Mucosa of rectum (tissue), 2 donors: ENCODE measurements around the gene TNFSF4.

Experiments
- H3K27ac ChIP-seq, 2 donors: one replicate each; pipeline ENCODE4 v1.7.0; 2013; ENCODE audit warnings: inconsistent platforms in 2 of 2, low read depth in 2 of 2, low read length in 2 of 2
- H3K27me3 ChIP-seq, 2 donors: one replicate each; pipeline ENCODE4 v1.7.0; 2013; ENCODE audit warnings: low read length in 2 of 2; ENCODE audit not compliant: control insufficient read depth in 2 of 2, insufficient read depth in 2 of 2
- H3K36me3 ChIP-seq, 2 donors: one replicate each; pipeline ENCODE4 v1.7.0; 2013; ENCODE audit warnings: low read length in 2 of 2; ENCODE audit not compliant: control insufficient read depth in 2 of 2, insufficient read depth in 2 of 2
- H3K4me1 ChIP-seq, 2 donors: one replicate each; pipeline ENCODE4 v1.7.0; 2013; ENCODE audit warnings: low read length in 2 of 2, mild to moderate bottlenecking in 1 of 2; ENCODE audit not compliant: control insufficient read depth in 2 of 2, insufficient read depth in 2 of 2
- H3K4me3 ChIP-seq, 2 donors: one replicate each; pipeline ENCODE4 v1.7.0; 2013; ENCODE audit warnings: low read length in 2 of 2
- H3K9ac ChIP-seq, 2 donors: one replicate each; pipeline ENCODE4 v1.7.0; 2013; ENCODE audit warnings: low read length in 2 of 2, low read depth in 1 of 2, mild to moderate bottlenecking in 1 of 2
- H3K9me3 ChIP-seq, 2 donors: one replicate each; pipeline ENCODE4 v1.7.0; 2013; ENCODE audit warnings: low read length in 2 of 2; ENCODE audit not compliant: control insufficient read depth in 2 of 2
- donor health status: healthy.
- donor health status: Normal muscosa, but diverticular disease.

TNFSF4 gene

DNA sequence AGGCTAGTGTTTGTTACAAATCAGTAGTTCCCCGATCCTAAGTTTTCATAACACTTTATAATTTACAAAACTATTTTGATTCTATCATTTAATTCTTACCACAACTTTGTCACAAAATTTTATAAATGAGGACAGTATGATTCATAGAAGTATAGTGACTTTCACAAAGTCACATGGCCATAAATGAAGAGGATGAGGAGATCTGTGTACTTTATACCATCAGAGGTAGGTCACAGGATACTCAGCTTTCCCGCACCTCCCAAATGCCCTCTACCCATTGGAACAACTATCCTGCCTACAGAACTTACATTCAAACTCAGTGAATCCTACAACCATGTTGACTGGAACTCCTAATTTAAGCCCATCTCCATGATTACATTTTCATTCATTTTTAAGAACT, 56.3 kb downstream of the TNFSF4 start:
- H3K27ac ChIP-seq: no peak overlapping the region
- no peaks in the 10 kb centered on the region for H3K27me3 ChIP-seq
- no peaks in the 10 kb centered on the region for H3K4me1 ChIP-seq
- H3K9ac ChIP-seq: no peak overlapping the region
- no peaks in the 10 kb centered on the region for H3K36me3 ChIP-seq
- no peak overlapping the region for H3K4me3 ChIP-seq
- no peaks in the 10 kb centered on the region for H3K9me3 ChIP-seq

DNA sequence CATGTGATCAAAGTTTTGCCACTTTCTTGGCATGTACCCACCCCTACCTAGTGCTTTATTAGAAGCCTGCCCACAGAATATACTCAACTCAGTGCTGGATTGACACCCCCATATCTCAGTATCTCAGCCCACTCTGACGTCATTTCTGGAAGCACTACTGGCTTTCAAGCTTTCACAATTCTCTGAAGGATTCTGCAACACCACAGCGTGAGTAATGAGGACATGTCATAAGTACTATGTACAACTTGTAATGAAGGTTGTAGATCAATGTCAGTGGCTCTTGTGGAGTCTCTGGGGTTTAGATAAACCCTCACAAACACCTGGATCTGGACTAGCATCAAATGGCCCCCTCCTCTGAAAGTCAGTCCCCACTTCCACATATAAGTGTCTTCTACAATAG, 57.2 kb downstream of the TNFSF4 start:
- H3K9ac ChIP-seq: no peak overlapping the region
- no peaks in the 10 kb centered on the region for H3K36me3 ChIP-seq
- no peaks in the 10 kb centered on the region for H3K9me3 ChIP-seq
- H3K27ac ChIP-seq: no peak overlapping the region
- H3K27me3 ChIP-seq: no peaks in the 10 kb centered on the region
- no peak overlapping the region for H3K4me3 ChIP-seq
- no peaks in the 10 kb centered on the region for H3K4me1 ChIP-seq

DNA sequence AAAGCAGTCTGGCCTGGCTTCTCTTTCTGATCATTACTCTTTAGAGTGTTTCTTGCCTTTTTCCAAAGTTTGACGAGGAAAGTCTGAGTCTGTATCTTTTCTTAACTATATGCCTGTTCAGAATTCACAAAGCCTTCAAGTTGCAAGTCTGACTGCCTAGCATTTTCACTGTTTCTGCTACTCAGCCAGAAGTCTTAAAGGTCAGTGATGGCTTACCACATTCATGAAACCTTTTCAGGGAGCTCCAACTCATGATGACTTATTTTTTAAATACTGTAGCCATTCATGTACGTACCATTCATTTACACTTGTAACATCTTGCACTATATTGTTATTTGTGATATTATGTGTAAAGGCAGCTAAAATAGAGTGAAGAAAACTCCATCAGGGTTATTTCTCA, 58.2 kb downstream of the TNFSF4 start:
- Histone ChIP-seq H3K27ac (no peak overlapping the region), H3K36me3 (no peaks in the 10 kb centered on the region), H3K9ac (no peak overlapping the region), H3K4me1 (no peaks in the 10 kb centered on the region), H3K27me3 (no peaks in the 10 kb centered on the region), H3K9me3 (no peaks in the 10 kb centered on the region), H3K4me3 (no peak overlapping the region)

DNA sequence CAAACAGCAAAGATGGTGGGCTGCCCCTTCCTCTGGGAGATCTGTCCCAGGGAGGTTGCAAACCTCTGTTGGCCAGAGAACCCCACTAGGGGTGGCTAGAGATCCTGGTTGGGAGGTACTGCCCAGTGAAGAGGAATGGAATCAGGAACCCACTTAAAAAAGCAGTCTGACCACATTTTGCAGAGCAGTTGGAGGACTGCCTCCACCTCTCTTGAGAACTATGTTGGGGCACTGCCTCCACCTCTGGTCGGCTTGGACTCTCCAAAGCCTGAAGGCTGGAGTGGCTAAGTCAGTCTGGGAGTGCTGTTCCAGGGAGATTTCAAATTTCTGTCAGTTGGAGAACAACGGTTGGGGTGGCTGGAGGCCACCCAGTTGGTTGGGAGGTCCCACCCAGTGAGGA, 58.6 kb downstream of the TNFSF4 start:
- Histone ChIP-seq H3K4me1 (no peaks in the 10 kb centered on the region), H3K9me3 (no peaks in the 10 kb centered on the region), H3K27ac (no peak overlapping the region), H3K27me3 (no peaks in the 10 kb centered on the region), H3K36me3 (no peaks in the 10 kb centered on the region), H3K4me3 (no peak overlapping the region), H3K9ac (no peak overlapping the region)

DNA sequence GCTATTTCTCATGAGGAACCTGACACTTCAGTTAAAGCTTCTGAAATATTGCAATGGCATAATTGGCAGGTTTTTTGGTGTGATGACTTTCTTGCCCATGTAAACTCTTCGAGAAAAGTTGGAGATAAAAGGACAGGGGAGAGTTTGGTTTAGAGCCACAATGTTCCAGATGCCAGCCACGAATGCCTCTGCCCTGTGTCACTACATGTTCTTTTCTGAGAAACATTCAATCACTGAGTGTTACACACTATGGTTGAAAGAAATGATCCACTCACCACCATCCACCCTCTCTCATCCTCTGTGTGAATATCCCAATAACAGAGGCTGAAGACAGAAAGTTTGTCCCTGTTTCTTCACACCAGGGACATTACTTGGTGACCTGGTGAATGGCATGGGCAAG, 66.4 kb downstream of the TNFSF4 start:
- H3K9ac ChIP-seq: no peak overlapping the region
- no peak overlapping the region for H3K4me3 ChIP-seq
- no peaks in the 10 kb centered on the region for H3K36me3 ChIP-seq
- no peaks in the 10 kb centered on the region for H3K4me1 ChIP-seq
- H3K27me3 ChIP-seq: no peaks in the 10 kb centered on the region
- H3K27ac ChIP-seq: no peak overlapping the region
- H3K9me3 ChIP-seq: no peaks in the 10 kb centered on the region

DNA sequence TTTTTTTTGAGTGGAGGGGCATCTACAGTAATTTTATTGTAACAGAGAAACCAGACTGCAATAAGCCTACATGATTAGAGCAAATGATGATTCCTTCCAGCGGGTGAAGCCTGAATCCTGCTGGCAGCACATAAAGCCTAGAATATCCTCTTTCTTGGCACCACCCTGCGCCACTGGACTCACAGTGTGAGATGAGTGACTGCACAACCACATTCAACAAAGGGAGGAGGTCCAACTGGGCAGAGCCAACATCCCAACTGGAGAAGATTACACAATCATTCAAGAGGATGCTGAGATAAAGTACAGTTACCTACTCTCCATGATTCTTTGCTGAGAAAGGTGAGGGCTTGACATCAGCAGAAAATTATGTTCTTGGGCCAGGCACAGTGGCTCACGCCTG, 67.4 kb downstream of the TNFSF4 start:
- Histone ChIP-seq H3K9me3 (no peaks in the 10 kb centered on the region), H3K27ac (no peak overlapping the region), H3K9ac (no peak overlapping the region)

DNA sequence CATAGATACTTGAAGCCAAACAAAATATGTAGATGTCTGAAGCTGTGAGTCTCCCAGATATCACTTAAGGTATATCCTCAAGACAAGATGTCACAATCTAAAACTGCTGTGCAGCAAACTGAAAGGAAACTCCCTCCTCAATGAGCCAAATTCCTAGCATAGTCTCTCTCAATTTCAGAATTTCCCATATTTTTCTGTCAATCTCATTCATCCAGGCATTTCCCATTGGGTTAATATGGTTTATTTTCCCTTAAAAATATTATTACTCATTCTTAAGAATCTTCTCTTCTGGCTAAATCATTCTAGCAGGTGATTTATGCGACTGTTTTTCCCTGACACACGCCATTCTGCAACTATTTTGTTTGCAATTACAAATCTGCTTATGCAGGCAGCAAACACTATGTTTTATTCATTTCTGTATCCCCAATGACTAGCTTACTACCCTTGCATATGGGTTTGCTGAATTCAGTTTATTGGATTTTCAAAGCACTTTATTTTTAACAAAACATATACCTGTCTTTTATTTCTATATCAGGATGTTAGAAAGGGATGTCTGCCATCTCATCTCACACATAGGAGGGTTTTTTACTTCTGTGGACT, 69.9 kb downstream of the TNFSF4 start:
- H3K27ac ChIP-seq: no peak overlapping the region
- no peaks in the 10 kb centered on the region for H3K27me3 ChIP-seq
- H3K9ac ChIP-seq: no peak overlapping the region
- no peaks in the 10 kb centered on the region for H3K9me3 ChIP-seq
- no peak overlapping the region for H3K4me3 ChIP-seq
- no peaks in the 10 kb centered on the region for H3K4me1 ChIP-seq
- no peaks in the 10 kb centered on the region for H3K36me3 ChIP-seq

More for the DNA sequence above, 67.4 kb downstream of the TNFSF4 start:
- H3K27me3 ChIP-seq: no peaks in the 10 kb centered on the region
- no peaks in the 10 kb centered on the region for H3K36me3 ChIP-seq
- H3K4me3 ChIP-seq: no peak overlapping the region
- H3K4me1 ChIP-seq: no peaks in the 10 kb centered on the region

DNA sequence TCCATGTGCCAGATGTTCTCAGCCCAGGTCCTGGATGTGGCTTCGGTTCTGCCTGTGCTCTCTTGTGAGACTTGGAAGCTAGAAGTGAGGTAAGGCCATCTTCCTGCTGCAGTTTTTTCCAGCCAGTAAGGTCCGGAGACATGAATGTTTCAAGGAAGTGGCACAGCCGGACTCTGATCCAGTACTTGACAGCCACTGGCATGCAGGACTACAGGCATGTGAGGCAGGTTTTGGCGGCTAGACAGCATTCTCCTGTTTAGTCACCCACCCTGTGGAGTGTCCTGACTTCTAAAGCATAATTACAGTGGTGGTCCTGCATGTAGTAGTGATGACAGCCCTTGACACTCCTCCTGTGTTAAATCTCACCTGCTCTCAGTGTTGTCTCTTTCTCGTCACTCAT, 72.3 kb downstream of the TNFSF4 start:
- H3K9ac ChIP-seq: no peak overlapping the region
- H3K9me3 ChIP-seq: no peaks in the 10 kb centered on the region
- no peak overlapping the region for H3K4me3 ChIP-seq
- H3K27me3 ChIP-seq: no peaks in the 10 kb centered on the region
- no peaks in the 10 kb centered on the region for H3K4me1 ChIP-seq
- H3K27ac ChIP-seq: no peak overlapping the region
- H3K36me3 ChIP-seq: no peaks in the 10 kb centered on the region

DNA sequence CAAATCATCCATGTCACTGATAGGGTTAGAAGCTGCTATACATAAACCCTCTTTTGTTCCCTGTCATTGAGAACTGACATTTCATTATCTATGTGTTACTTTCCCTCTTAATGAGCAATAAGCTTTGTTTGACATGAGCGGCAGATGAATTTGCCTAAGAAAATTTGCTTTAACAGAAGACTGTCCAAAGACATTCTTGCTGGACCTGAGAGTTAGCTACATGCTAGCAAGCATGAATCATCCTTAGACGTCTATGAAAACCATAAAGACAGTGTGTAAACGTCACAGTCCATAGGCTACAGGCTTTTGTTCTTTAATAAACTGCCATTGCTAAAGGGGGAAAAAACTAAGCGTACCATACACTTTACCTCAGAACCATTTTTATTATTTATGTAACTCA, 73.1 kb downstream of the TNFSF4 start:
- H3K9ac ChIP-seq: no peak overlapping the region
- no peaks in the 10 kb centered on the region for H3K9me3 ChIP-seq
- no peak overlapping the region for H3K4me3 ChIP-seq
- H3K36me3 ChIP-seq: no peaks in the 10 kb centered on the region
- H3K27me3 ChIP-seq: no peaks in the 10 kb centered on the region
- no peaks in the 10 kb centered on the region for H3K4me1 ChIP-seq
- no peak overlapping the region for H3K27ac ChIP-seq
